GM18499 (cell line): ENCODE measurements around the gene APBB2.

Source experiments
- ATAC-seq: cut with Tn5 transposase; IDR thresholded peaks from one replicate; pipeline ENCODE4 v1.9.1; 2021; ENCODE audit warnings: moderate number of reproducible peaks; ENCODE audit not compliant: insufficient read depth, unreplicated experiment

The APBB2 gene

GRCh38 chr4:40886931-40887763 lies 327.2 kb downstream of the APBB2 start:
- no peak for ATAC-seq

DNA sequence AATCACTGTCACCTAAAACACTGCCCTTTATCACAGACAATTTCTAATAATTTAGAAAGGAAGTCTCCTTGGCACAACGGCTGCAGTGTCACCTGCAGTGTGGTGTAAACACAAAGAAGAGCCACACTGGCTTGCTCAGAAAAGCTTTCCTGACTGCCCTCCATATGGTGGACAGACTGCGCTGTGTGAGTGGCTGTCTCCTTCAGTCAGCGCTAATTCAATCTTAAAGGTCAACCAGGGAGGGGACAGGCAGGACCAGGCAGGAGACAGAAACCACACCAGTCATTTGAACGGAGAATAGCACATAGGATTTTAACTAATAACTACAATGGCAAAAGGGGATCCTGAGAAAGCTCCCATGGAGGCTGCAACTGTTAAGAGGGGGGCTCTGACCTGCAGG lies 332.5 kb downstream of the APBB2 start:
- ATAC-seq: no peak

DNA sequence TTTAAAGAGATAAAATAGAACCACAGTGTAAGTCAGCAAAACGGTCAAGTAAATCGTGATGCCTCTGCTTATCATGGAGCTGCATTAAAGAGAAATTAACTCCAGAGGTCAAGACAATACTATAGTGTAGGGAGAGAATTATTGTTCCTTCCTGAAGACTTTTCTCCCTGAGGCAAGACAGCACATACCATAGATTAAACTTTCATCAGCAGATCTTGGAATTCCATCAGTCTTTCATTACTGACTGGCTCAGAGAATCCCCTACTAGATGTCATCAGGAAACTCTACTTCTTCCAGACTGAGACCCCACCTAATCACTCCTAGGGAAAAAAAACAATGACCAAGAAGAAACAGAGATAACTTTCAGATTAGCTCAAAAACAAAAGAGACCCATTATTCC lies 333.2 kb downstream of the APBB2 start:
- no peak for ATAC-seq

DNA sequence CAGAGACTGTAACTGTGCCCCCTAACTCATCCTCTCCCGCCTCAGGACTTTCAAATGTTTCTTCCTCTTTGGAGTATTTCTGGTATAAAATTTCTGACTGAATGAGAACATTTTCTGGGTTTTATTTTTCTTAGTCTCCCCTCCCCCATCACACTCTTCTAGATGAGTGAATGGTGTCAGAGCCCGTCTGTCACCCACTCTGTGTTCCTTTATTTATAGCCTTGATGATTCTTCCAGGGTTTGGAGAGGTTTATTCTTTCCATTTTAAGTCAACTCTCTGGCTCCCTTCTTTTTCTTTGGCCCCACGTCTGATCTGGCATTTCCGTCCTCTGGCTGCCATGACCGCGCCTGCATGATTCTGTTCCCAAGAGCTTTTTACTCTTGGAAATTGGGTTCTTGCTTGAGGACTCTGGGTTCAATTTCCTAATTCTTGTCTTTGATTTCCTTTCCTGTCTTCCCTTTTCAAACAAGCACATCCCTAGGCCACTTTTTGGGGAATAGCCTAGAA lies 335.7 kb downstream of the APBB2 start:
- no peak for ATAC-seq

DNA sequence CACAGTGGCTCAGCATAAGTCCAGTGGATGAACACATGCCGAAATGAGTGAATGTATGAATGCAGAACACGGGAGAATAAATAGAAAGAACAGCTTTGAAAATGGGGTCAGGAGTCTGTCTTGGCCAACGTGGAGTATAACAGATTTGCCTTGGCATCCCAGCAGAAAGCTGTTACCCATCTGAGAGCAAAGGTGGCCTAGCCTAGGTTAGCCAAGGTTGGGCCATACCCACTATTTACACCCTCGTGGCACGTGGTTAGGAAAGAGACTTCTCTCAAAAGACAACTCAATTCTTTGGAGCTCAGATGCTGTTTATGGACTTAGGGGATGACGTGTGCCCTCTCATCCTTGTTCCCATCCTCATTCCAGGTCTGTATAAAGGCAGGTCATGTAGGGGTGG lies 337.3 kb downstream of the APBB2 start:
- no peak for ATAC-seq

DNA sequence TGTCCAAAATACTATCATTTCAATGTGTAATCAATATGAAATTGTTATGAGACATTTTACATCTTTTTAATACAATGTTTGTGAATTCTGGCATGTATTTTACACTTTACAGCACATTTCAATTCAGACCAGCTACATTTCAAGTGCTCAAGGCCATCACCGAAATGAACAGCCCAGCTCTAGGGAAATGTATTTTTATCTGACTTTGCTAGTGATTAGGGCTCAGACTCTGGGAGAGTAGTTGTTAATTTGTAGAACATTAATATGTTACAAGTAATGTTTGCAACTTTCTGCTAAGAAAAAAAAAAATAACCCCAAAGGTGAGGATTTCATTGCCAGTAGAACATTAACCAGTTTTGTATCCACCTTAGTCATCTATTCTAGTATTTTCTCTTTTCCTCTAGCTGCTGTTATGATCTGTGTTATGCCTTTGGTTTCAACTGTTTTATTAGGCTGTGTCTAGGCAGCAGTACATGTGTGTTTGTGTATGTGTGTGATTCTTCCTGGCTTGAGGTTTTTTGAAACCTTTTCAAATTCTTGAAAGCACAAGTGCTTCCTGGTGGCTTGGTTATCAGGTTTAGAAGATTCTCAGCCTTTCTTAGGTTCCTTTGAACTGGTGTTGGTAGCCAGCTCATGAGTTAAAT lies 338.7 kb downstream of the APBB2 start:
- ATAC-seq: no peak

- no peak for ATAC-seq
These were observed 339.4 kb downstream of the APBB2 start for GRCh38 chr4:40874901-40875300.

- ATAC-seq: no peak
These were observed 340.0 kb downstream of the APBB2 start for GRCh38 chr4:40874331-40874730.

DNA sequence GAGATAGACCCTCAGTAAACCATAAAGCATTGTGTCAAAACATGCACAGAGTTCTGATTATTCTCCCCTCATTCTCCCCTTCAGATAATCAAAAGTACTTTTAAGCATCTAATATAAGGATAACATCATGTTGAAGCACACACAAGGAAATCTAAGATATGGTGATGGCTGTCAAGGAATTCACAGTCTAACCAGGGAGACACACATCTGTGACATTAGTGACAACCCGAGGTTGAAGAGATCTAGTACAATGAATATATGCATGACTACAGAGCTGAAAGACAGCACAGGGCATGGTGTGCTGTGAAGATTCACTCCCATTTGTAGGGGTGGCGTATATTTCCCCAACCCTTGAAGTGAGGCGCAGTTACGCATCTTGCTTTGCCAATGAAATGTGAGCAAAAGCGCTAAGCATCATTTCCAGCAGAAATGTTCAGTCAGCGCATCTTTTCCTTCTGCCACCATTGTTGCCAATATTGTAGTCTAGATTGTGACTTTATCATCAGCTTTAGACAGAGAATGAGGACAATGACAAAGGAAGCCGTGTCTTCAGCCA lies 342.6 kb downstream of the APBB2 start:
- no peak for ATAC-seq

- ATAC-seq: no peak
These were observed 344.2 kb downstream of the APBB2 start for GRCh38 chr4:40870150-40870549.

- no peak for ATAC-seq
These were observed 348.6 kb downstream of the APBB2 start for GRCh38 chr4:40865696-40866095.

DNA sequence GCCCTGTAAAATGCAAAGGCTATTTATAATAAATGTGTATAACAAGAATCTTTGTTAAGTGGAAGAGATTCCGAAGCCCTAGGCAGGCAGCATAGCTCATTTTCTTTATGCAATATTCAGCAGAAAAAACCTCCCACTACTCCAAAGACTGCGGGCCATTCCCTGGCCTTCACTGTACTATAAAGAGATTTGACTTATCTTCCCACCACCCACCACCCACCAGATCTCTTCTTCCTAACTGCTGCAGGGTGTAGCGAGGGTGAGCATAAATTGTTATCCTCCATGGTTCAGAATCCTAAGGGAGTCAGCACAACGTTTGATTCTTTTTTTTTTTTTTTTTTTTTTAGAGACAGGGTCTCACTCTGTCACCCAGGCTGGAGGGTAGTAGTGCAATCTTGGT lies 349.8 kb downstream of the APBB2 start:
- ATAC-seq: no peak

DNA sequence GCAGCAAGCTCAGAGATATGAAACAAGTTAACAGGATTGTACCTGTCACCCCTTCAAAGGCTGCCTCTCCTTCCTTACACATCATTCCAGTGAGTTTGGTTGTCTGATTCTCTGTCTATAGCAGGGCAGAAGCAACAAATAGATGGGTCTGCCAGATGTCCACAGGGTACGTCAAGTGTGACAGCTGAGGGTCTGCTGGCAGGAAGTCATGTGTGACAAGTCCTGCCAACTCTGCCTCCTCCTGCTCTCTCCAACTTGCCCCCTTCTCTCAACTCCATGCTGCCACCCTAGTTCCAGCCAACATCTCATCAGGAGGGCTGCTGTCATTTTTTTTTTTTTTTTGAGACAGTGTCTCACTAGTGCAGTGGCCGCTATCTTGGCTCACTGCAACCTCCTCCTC lies 355.4 kb downstream of the APBB2 start:
- ATAC-seq: no peak

DNA sequence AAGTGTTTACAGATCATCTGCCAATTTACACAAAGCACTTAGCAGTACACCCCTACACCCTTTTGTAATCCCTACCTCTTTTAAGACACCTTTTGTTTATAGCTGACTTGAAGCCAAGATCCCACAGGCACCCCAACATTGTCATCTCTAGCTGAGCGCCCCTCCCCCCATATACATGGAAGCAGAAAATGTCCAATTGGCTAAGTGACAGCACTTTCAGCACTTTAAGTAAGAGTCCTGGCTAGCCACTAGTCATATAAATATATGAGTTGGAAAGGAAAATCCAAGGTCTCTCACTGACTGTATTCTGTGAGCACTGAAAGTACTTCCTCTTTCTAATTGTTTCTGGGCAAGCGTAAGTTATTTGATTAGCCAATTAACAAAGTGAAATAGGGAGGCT lies 356.4 kb downstream of the APBB2 start:
- no peak for ATAC-seq

GRCh38 chr4:40856840-40857362 lies 357.4 kb downstream of the APBB2 start:
- no peak for ATAC-seq

DNA sequence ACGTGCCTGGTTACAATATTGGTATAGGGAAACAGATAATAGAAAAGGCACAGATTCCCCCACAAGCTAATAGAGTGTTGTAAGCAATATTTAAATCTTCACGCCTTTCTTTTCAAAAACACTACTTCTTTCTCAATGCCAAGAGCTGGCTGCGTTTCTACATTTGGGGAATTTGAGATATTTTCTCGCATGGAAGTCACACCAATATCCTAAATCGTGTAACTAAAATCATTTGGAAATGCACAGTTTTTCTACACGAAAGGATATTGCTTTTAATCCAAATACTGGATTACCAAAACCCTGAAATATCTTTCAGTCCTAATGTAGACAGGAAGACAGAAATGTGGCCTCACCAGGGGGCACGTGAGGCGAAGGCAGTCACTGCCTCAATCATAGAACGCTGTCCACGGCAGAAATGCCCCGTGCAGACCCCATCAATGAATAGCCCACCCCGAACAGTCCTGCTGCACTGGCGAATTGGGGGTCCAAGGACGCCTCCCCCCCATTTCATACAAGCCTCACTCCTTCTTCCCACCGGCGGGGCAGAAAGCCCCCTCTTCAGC lies 358.0 kb downstream of the APBB2 start:
- no peak for ATAC-seq

DNA sequence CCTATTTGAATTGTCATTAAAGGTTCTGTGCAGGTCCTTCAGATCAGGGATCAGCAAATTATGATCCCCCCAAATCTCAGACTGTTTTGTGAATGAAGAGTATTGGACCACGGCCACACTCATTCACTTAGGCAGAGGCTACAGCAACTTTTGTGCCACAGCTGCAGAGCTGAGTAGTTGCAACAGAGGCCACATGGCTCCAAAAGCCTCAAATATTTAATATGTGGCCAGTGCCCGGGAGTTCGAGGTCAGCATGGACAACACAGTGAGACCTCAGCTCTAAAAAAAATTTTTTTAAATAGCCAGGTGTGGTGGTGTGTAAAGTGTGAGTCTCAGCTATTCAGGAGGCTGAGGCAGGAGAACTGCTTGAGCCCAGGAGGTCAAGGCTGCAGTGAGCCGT lies 363.8 kb downstream of the APBB2 start:
- ATAC-seq: no peak

- no peak for ATAC-seq
These were observed 365.4 kb downstream of the APBB2 start for GRCh38 chr4:40848940-40849339.

DNA sequence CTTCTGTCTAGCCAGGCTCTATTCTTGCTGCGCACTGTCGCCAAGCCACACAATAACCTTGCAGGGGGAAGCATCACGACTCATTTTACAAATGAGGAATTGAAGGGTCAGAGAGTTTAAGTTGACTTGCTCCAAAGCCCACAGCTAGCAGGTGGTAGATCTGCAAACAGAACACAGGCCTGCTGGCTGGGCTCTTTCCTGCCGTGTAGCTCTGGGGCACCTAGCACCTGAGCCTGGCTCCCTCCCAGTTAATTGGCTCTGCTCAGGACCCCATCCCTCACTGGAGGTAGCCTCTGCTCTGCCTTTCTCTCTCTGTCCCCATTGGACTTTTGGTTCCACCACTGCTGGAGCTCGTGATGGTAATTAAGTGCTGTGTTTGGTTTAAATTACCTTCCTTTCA lies 366.1 kb downstream of the APBB2 start:
- ATAC-seq: no peak

GRCh38 chr4:40846532-40846931 lies 367.8 kb downstream of the APBB2 start:
- ATAC-seq: no peak
